Mononuclear cell (primary cell): ENCODE results near the gene IGF1R. TPM values are rescaled to one million over a fixed set of nuclear protein-coding genes. Genes with fewer than 3 reads are reported as not detected.

Experiments used
- H3K27me3 ChIP-seq: 2 replicates; pipeline ENCODE4 v1.6.0; 2011; ENCODE audit warnings: low read length, control low read depth; ENCODE audit not compliant: insufficient read depth
- H3K4me1 ChIP-seq: 2 replicates; pipeline ENCODE4 v1.5.1; 2011; ENCODE audit warnings: mild to moderate bottlenecking, low read length, control low read depth; ENCODE audit not compliant: insufficient read depth
- H3K4me3 ChIP-seq: 2 replicates; pipeline ENCODE4 v1.5.1; 2011; ENCODE audit warnings: mild to moderate bottlenecking, low read length, moderate library complexity
- H3K9me3 ChIP-seq: 2 replicates; pipeline ENCODE4 v1.5.1; 2011; ENCODE audit warnings: low read depth, mild to moderate bottlenecking, control low read depth, low read length
- total RNA-seq: library from RNA; depleted of rRNA; stranded (reverse); fragments of >200 nt; gene quantifications from one replicate; pipeline ENCODE4 v1.2.3, GENCODE V29; 2012

Gene IGF1R
- total RNA-seq, 1 donor = 23.5 TPM

- Histone ChIP-seq H3K9me3 (no peaks in the 10 kb centered on the region), H3K27me3 (no peaks in the 10 kb centered on the region), H3K4me3 (no peak overlapping the region), H3K4me1 (no peaks in the 10 kb centered on the region)
Measured at GRCh38 chr15:98969126-98969735, 320.9 kb downstream of the IGF1R start.

GRCh38 chr15:98970799-98971198 is 322.5 kb downstream of the IGF1R start:
- Histone ChIP-seq H3K4me3 (no peak overlapping the region), H3K4me1 (no peaks in the 10 kb centered on the region), H3K27me3 (no peaks in the 10 kb centered on the region), H3K9me3 (no peaks in the 10 kb centered on the region)

- no peak overlapping the region for H3K4me3 ChIP-seq
- H3K27me3 ChIP-seq = no peaks in the 10 kb centered on the region
- H3K4me1 ChIP-seq = no peaks in the 10 kb centered on the region
- H3K9me3 ChIP-seq = no peaks in the 10 kb centered on the region
Measured at GRCh38 chr15:98976500-98976899, 328.2 kb downstream of the IGF1R start.

- no peaks in the 10 kb centered on the region for H3K27me3 ChIP-seq
- no peaks in the 10 kb centered on the region for H3K9me3 ChIP-seq
Measured at GRCh38 chr15:98977441-98977840, 329.1 kb downstream of the IGF1R start.

GRCh38 chr15:98978153-98978552 is 329.8 kb downstream of the IGF1R start:
- Histone ChIP-seq H3K27me3 (no peaks in the 10 kb centered on the region), H3K4me3 (no peak overlapping the region), H3K9me3 (no peaks in the 10 kb centered on the region), H3K4me1 (peaks cover 2% of the 10 kb centered on the region)

More at GRCh38 chr15:98977441-98977840, 329.1 kb downstream of the IGF1R start:
- Histone ChIP-seq H3K4me1 (no peaks in the 10 kb centered on the region), H3K4me3 (no peak overlapping the region)

GRCh38 chr15:98980899-98981228 is 332.5 kb downstream of the IGF1R start:
- H3K4me3 ChIP-seq = no peak overlapping the region
- no peaks in the 10 kb centered on the region for H3K9me3 ChIP-seq
- no peaks in the 10 kb centered on the region for H3K27me3 ChIP-seq
- peaks cover 7% of the 10 kb centered on the region for H3K4me1 ChIP-seq

- Histone ChIP-seq H3K9me3 (peaks cover 5% of the 10 kb centered on the region), H3K4me1 (peaks cover 7% of the 10 kb centered on the region), H3K4me3 (no peak overlapping the region), H3K27me3 (no peaks in the 10 kb centered on the region)
Measured at GRCh38 chr15:98981851-98982722, 333.7 kb downstream of the IGF1R start.

GRCh38 chr15:98983334-98983733 is 335.0 kb downstream of the IGF1R start:
- no peak overlapping the region for H3K4me3 ChIP-seq
- peaks cover 7% of the 10 kb centered on the region for H3K4me1 ChIP-seq
- peaks cover 5% of the 10 kb centered on the region for H3K9me3 ChIP-seq
- H3K27me3 ChIP-seq = no peaks in the 10 kb centered on the region

GRCh38 chr15:98986281-98986680 is 337.9 kb downstream of the IGF1R start:
- Histone ChIP-seq H3K27me3 (no peaks in the 10 kb centered on the region), H3K9me3 (peaks cover 5% of the 10 kb centered on the region), H3K4me1 (peaks cover 7% of the 10 kb centered on the region), H3K4me3 (no peak overlapping the region)

GRCh38 chr15:98994892-98995291 is 346.6 kb downstream of the IGF1R start:
- Histone ChIP-seq H3K9me3 (no peaks in the 10 kb centered on the region), H3K27me3 (no peaks in the 10 kb centered on the region), H3K4me3 (no peak overlapping the region), H3K4me1 (no peaks in the 10 kb centered on the region)

GRCh38 chr15:98996169-98996568 is 347.8 kb downstream of the IGF1R start:
- Histone ChIP-seq H3K4me3 (no peak overlapping the region), H3K27me3 (no peaks in the 10 kb centered on the region), H3K9me3 (no peaks in the 10 kb centered on the region), H3K4me1 (no peaks in the 10 kb centered on the region)

- Histone ChIP-seq H3K4me1 (no peaks in the 10 kb centered on the region), H3K9me3 (no peaks in the 10 kb centered on the region), H3K27me3 (no peaks in the 10 kb centered on the region), H3K4me3 (no peak overlapping the region)
Measured at GRCh38 chr15:98996624-98997023, 348.3 kb downstream of the IGF1R start.

- no peak overlapping the region for H3K4me3 ChIP-seq
- no peaks in the 10 kb centered on the region for H3K27me3 ChIP-seq
- H3K4me1 ChIP-seq = no peaks in the 10 kb centered on the region
- no peaks in the 10 kb centered on the region for H3K9me3 ChIP-seq
Measured at GRCh38 chr15:98997312-98997711, 349.0 kb downstream of the IGF1R start.

- Histone ChIP-seq H3K4me1 (no peaks in the 10 kb centered on the region), H3K9me3 (no peaks in the 10 kb centered on the region), H3K27me3 (no peaks in the 10 kb centered on the region), H3K4me3 (no peak overlapping the region)
Measured at GRCh38 chr15:98997755-98998154, 349.4 kb downstream of the IGF1R start.

- H3K9me3 ChIP-seq = no peaks in the 10 kb centered on the region
- H3K4me3 ChIP-seq = no peak overlapping the region
- H3K4me1 ChIP-seq = no peaks in the 10 kb centered on the region
- no peaks in the 10 kb centered on the region for H3K27me3 ChIP-seq
Measured at GRCh38 chr15:98998279-98998678, 349.9 kb downstream of the IGF1R start.

- Histone ChIP-seq H3K27me3 (no peaks in the 10 kb centered on the region), H3K4me1 (no peaks in the 10 kb centered on the region), H3K9me3 (no peaks in the 10 kb centered on the region), H3K4me3 (no peak overlapping the region)
Measured at GRCh38 chr15:98999233-98999632, 350.9 kb downstream of the IGF1R start.
